ENCODE results near the gene CUL4B.
"Not testable (repeated sequence)": the region's sequence is repeated elsewhere in the genome, so short reads cannot be mapped to it uniquely, and the experiment has no call there.

Gene CUL4B

DNA sequence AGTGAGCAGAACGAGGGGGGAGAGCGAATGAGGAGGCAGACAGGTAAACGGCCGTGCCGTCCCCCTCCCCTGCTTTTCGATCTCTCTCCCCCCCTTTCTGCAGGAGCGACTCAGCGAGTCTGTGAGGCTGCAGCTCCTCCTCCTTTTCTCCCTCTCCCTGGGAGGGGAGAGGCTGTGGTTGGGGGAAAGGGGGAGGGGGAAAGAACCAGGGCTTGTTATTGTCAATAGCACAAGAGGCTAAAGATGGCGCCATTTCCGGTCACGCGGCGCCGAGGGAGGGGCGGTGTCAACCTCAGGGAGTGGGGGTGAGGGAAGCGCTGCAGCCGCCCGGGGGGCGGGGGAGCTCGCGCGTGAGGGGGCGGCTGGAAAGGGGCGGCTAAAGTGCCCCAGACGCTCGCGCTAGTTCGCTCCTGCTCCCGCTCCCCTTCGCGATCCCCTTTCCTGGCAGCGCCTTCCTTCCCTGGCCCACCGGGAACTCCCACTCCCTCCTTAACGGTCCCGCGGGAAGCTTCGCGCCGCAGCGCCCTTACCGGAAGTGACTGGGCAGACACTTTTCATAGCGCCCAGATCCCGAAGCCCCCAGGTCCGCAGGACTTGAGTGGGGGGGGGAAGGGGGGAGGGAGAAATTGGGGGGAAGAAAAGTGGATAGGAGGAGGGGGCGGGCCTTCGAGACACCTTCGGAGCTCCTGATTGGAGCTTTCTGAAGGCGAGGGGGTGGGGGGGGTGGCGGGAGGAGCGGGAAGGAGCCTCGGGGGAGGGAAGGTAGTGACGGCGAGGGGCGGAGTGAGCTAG, at the start of gene CUL4B:
Gene CUL4B, minus strand, starts transcription at position 121 of the 792 bp plus-strand sequence. CDS start 324 bp downstream, outside the sequence.
- peak; percentile 83 to 97 (median 93) for DNase-seq
- intact Hi-C loops (cut with DNase I), result loop anchor here (2.0 kb wide), 1 partner anchor 42 kb away; no protein-coding TSS in a partner anchor

DNA sequence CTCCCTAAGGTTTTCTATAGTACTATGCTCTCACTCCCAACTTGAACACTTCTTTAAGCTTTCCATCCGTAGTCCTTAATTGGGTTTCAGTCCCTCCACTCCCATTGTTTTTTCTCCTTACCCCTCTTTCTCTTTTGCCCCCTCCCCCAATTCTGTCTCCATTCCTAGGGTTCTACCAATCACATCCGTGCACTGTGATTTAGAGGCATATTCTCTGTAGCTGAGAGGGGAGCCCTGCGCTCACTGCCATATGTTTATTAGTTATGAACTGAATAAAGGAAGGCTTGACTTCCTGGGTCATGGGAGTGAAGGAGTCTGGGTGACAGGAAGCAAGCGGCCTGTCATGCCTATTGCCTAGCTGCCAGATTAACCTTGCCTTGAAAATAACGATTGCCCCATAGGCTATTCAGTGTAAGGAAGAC, 43.6 kb upstream of the CUL4B start:
- peak in 29 of 42 donors; percentile 5 to 63 (median 26) for DNase-seq
- intact Hi-C loops (cut with DNase I), result no loop called here

DNA sequence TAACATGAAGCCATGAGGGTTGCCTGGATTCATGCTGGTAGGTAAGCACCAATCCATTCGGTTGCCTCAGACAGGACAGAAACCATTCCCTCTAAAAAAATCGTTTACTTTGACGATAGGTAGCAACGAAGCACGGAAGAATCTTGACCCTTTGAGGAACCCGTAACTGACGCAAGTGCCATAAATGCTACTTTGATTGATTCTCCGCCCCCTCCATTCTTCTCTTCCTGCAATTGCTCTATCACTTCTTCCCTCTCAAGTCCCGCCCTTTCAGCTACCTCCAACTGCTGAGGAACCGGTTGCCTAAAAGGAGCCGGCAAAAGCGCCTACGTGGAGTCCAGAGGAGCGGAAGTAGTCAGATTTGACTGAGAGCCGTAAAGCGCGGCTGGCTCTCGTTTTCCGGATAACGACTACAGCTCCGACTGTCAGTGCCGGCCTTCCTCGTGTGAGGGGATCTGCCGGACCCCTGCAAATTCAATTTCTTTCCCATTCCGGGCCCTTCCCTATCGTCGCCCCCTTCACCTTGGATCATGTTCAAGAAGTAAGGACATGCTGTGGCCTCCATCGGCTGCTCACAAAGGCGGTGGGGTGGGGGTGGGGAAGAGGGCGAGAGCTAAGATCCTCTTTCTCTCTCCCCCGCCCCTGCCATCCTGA, 43.1 kb upstream of the CUL4B start, which contains the start of gene MCTS1:
Gene MCTS1, plus strand, starts transcription at position 395 of the 654 bp plus-strand sequence. Its CDS starts 136 bp downstream, at position 531.
- peak; percentile 59 to 91 (median 78) for DNase-seq
- intact Hi-C loops (cut with DNase I), result loop anchor here (2.0 kb wide), 1 partner anchor 43 kb away; the partner anchor contains the start of gene CUL4B

DNA sequence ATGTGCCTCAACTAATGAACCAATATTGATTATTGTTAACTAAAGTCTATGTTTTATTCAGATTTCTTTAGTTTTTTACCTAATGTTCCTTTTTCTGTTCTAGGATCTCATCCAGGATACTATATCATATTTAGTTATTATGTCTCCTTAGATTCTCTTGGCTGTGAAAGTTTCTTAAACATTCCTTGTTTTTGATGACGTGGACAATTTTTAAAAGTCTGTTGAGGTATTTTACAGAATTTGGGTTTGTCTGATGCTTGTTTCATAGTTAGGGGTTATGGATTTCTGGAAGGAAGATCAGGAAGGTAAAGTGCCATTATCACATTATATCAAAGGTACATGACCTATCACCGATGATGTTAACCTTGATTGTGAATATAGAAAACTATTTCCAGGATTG, 24.9 kb upstream of the CUL4B start:
- DNase-seq, result no peak
- intact Hi-C loops (cut with DNase I), result no loop called here

DNA sequence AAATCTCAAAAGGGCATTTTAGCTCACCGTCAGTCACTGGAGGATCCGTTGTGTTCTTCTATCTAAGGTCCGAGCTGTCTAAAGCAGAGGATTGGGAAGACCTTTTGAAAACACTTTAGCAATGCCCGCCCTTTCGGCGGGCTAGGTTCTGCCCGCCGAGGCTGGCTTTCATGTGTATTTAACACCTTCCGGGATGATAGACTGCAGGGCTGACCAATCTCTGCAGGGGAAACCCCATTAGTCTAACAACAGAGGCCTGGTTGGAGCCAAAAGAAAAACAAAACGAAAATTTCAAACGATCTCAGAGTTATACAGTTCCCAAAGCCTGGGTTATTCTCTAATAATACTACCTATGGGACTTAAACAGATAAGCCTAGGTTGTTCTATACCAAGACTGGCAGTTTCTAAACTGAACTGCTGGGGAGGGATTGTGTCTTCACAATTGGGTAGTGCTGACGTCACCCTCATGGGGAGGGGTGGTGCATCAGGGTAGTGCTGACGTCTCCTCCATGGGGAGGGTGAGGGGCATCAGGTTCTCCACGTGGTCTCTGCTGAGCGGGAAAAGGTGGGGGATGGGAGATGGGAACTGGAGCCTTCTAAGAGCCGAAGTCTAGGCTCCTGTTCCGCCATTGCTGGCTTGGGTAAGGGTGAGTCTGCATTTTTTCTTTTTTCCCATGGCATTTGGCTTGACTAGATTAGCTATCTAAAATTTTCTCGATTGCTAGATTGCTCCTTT, 14.8 kb upstream of the CUL4B start:
- intact Hi-C loops (cut with DNase I), result no loop called here
- DNase-seq, result no peak

DNA sequence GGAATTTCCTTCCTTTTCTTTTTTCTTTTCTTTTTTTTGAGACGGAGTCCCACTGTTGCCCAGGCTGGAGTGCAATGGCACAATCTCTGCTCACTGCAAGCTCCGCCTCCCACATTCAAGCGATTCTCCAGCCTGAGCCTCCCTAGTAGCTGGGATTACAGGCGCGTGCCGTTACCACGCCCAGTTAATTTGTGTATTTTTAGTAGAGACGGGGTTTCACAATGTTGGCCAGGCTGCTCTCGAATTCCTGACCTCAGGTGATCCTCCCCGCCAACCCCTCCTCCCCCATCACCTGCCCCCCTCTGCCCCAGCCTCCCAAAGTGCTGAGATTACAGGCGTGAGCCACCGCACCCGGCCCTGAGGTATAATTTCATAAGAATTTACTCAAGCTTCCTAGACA, 13.0 kb upstream of the CUL4B start:
- intact Hi-C loops (cut with DNase I); DNase-seq: not testable (repeated sequence)

DNA sequence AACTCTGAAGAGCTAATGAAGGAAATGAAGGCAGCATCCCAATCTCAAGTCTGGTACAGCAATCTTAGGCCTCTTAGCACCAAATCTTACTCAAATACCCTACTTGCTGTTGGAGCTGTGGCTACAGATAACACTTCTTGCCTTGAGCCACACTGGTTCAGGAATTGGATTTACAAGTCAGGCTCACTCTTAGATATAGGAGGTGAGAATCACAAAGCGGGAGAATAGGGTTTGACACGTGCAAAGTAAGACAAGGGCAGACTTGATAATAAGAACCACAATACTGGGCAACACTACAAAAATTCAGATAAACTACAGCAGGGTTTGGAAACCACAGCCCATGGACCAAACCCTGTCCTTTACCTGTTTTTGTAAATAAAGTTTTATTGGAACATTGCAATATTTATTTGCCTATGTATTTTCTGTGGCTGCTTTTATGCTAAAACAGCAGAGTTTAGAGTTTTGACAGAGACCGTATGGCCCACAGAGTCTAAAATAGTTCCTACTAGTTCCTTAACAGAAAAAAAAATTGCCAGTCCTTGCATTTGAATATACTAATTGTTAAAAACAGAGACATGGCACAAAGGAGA, 9.3 kb upstream of the CUL4B start:
- no peak for DNase-seq
- intact Hi-C loops (cut with DNase I), result no loop called here

DNA sequence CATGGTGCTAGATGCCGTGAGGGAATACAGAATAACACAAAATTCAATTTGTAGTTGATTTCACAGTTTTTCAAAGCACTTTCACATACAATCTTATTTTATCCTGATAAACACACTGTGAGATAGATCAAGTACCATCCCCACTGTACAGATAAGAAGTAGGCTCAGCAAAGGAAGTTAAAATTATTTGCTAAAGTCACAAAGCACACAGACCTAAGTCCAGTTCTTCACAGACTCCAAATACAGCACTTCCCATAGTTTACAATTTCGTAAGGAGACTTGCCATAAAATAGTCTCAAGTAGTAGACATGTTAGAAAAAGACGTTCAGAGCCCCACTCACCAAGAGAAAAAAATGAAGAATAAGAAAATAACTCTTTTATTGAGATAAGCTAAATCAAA, 7.8 kb upstream of the CUL4B start:
- DNase-seq, result no peak
- intact Hi-C loops (cut with DNase I), result no loop called here

DNA sequence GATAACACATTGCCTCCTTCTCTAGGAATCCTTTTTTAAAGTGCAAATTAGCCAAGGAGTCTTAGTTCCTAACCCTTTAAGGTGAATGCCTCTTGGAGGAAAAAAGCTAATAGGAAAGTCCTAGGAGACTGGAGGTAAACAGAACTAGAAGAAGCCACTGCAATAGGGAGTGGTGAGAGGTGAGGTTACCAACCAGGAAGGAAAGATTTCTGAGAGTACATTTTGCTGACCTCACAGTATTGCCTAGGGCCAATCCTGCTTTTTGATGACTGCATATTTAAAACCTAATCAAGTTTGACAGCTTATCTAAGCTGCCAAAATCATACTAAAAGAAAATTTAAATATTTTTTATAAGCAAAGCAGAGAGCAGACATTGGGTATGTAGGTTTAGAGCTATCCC, 7.3 kb upstream of the CUL4B start:
- no peak for DNase-seq
- intact Hi-C loops (cut with DNase I), result no loop called here

DNA sequence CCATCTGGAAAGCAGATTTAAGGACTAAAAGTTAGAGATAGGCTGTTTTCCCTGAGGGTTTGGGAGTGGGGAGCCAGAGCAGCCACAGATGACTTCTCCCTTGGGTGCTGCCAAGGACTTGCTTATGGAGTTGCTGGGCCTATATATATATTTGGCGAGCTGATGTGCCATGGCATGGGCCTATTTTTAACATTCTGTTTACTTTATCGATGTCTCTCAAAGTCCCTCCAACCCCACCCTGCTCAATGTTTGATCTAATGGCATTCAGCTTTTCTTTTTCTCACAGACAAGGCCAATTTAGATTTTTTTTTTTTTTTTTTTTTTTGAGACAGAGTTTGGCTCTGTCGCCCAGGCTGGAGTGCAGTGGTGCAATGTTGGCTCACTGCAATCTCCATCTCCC, 6.1 kb upstream of the CUL4B start:
- DNase-seq, result no peak
- intact Hi-C loops (cut with DNase I), result no loop called here

DNA sequence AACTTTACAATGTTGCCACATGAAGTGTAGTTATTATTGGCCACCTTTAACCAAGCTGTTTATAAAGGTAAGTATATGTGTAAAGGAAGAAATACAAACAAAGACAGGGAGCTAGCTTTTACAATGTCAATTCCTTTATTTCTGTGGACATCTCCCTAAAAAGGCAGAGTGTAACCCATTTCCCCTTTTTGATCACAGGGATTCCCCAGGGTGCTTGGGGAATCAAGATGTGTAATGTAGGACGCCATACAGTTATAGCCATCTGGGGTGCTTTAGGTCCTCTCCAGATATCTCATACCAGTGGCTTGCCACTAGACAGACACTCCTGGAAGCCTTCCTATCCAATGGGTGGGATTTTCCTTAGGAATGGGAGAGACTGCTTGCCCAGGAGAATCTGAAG, 4.2 kb upstream of the CUL4B start:
- no peak for DNase-seq
- intact Hi-C loops (cut with DNase I), result no loop called here

DNA sequence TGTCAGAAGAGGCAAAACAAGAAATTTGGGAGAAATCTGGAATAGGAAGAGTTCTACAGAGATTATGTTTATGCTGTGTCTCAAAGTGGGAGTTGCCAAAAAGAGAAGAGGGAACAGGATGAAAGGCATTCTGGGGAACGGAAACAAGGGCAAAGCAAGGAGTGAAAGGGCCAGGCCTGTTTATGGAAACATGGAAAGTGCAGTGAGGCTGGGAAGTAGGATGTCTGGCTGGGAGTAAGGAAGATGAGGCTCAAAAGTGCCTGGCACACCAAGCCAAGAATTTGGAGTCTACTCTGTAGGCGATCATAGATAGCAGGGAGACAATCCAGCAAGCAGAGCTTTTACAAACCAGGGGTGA, 1.8 kb upstream of the CUL4B start:
- intact Hi-C loops (cut with DNase I), result no loop called here

DNA sequence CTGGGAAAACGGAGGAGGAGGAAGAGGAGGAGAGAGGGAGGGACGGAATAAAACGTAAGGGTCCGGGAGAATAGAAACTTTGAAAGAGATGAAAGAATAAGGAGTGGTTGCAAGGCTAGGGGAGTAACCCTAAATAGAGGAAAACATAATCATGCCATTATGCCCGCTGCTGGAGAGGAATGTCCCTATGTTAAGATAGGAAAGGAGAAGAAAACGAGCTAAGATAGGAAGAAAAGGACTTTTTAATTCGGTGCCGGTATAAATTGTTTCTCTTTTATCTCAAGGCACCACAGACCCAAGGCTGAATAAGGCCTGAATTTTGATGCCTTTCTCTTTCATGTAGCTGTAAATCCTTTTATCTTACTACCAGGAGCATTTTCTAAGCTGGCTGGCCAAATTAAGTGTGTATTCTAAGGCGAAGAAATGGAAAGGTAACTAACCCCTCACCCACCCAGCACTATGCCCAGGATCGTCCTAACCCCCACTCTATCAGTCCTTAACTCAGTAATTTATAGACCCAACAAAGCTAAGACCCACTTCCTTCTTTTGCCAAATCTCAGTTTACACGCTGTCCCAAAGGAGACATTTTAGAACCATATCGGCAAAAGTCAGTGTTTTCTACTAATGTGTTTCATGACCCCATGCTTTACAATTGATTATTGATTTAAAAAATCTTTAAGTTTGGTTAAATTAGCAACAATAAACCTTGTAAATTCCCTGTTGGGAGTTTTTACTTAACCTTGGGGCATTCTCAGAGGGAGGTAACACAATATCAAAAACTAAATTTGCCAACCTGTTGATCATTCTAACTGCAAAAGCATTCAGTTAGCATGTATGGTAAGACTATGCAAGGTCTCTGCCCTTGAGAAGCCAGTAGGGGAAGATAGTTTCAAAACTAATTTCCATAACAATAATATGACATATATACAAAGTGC, 1.1 kb upstream of the CUL4B start:
- intact Hi-C loops (cut with DNase I), result loop anchor here (2.0 kb wide), 1 partner anchor 41 kb away; no protein-coding TSS in a partner anchor

More for the DNA sequence above, 1.8 kb upstream of the CUL4B start:
- no peak for DNase-seq

DNA sequence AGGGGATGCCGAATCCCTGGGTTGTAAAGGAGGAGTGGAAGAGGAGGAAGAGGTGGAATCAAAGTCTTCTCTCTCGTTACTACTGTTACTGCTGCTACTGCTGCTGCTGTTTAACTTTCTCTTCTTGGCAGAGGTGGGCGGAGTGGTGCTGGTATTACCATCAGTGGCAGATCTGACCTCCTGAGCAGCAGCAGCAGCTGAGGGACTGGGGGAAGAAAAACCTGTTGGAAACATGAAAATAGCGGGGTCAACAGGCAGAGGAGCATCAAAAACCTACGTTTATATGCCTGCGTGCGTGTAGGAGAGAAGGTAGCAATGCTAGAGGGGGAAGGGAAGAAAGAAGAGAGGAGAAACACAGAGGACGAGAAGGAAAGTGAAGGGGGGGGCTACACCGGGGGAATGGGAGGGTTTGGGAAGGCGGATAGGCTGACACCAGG, 339 bp downstream of the CUL4B start:
- DNase-seq, result peak in 37 of 42 donors; percentile 3 to 71 (median 32)
- intact Hi-C loops (cut with DNase I), result loop anchor here (2.0 kb wide), 1 partner anchor 42 kb away; no protein-coding TSS in a partner anchor

More for the DNA sequence above, 1.1 kb upstream of the CUL4B start:
- no peak for DNase-seq

DNA sequence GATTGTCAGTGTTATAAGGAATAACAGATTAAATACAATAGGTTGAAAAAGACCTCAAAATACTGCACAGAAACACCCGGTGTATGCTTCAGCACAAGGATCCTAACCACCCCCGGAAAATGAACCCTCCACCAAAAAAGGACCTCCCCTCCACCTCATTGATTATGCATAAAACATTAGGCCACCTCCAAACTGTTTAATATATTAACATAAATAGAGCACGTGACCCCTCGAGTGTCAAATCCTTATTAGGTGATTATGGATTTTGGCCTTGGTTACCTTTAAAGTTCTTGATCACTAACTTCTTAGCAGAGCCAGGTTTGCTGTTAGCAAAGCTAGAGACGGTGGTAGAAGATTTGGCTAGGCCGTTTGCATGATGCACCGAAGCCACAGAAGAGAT, 958 bp downstream of the CUL4B start:
- intact Hi-C loops (cut with DNase I), result loop anchor here (2.0 kb wide), 1 partner anchor 43 kb away; no protein-coding TSS in a partner anchor
- peak in 9 of 42 donors; percentile 1 to 35 (median 6) for DNase-seq

DNA sequence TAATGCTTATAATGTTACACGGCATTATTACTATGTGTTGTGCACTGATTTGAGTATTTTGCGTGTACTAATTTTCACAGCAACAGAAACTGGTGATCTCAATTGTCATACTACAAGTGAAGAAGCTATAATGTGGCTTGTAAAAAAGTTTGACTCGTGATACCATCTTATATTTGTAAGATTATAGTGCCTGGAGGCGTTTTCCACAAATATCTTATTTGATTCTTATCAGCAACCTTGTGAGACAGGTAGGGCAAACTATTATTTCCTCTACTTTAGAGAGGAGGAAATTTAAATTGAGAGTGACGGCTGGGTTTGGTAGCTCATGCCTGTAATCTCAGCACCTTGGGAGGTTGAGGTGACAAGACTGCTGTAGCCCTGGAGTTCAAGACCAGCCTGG, 4.5 kb downstream of the CUL4B start:
- intact Hi-C loops (cut with DNase I), result no loop called here
- no peak for DNase-seq

DNA sequence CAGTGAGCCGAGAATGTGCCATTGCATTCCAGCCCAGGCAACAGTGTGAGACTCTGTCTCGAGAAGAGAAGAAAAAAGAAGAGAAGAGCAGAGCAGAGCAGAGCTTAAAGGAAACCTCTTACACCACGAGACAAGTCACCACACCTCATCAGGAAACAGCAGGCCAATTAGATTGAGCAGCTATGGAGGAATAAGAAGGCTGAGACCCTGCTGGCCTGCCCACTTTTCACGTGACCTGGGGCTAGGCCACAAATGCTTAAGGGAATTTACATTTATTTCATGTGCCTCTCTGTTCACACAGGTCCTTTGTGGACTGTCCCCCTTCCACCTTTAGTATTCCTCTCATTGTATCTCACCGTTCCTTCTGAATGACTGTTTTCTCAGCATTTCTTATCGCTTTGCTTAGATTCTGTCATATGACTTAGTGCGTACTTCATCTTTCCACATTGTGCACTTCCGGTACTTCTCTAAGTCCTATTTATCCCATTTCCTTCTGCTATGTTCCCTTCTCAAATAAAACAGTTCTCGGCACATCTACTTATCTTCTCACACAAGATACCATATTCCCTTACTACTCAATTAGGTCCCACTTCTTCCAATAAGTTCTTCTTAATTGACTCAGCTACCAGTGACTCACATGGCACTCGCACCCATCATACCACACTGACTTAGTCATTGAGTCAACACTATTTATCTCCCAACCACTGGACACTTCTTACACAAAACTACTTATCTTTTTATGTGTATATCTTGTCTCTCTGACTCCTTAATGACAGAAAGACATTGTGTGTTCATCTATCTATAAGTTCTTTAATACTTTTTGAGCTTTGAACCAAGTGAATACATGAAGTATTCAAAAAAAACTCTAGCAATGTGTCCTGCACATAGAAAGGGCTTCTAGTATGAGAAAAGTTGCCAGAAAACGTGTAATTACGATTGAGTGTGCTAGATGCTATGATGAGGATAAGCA, 11.0 kb downstream of the CUL4B start:
- DNase-seq, result no peak
- intact Hi-C loops (cut with DNase I), result no loop called here

Measured in head of caudate nucleus (tissue), 42 donors.